ENCODE measurements around the gene SLIT3.

- no peak for TF ChIP-seq CTCF (IDR thresholded peaks at IDR 0.05; ENCODE audit: low read depth, low read length, poor library complexity, severe bottlenecking)
- no peak for TF ChIP-seq EZH2phosphoT487 (IDR thresholded peaks at IDR 0.05; ENCODE audit: borderline replicate concordance, low read length)
Measured at GRCh38 chr5:168800701-168801100, 500.2 kb downstream of the SLIT3 start.

All from DOHH2 (cell line).